Measurements from ENCODE around the gene NRG3. TPM values are rescaled to one million over a fixed set of nuclear protein-coding genes. Genes with fewer than 3 reads are reported as not detected.

The NRG3 gene
- total RNA-seq, 1 donor from 2014 or later = 2.3 TPM

DNA sequence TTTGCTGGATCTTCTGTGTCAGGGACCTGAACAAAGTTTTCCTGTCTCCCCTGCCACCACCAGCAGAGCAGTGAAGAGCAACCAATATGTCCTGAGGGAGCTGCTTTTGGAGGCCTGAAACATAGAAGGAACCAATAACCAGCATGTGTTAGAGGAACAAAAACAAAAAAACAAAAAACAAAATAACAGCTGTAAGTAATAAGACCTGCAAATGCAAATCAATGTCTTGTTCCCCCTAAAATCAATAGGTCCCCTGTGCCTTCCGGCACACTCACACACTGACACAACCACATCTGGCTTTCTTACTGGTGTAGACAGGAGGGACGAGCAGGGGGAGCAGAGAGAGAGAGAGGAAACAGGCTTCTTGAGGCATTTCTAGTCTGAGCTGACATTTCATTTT lies 94.1 kb downstream of the NRG3 start:
- H3K4me1 ChIP-seq = no peaks in the 10 kb centered on the region
- H3K36me3 ChIP-seq = no peaks in the 10 kb centered on the region
- no peak overlapping the region for H3K27ac ChIP-seq
- no peak for ATAC-seq
- H3K27me3 ChIP-seq = no peaks in the 10 kb centered on the region
- H3K4me3 ChIP-seq = no peak overlapping the region
- no peak for DNase-seq
- peaks cover 6% of the 10 kb centered on the region for H3K9me3 ChIP-seq
- intact Hi-C loops (cut with DNase I) = no loop called here
- TF ChIP-seq, protein P1, sequence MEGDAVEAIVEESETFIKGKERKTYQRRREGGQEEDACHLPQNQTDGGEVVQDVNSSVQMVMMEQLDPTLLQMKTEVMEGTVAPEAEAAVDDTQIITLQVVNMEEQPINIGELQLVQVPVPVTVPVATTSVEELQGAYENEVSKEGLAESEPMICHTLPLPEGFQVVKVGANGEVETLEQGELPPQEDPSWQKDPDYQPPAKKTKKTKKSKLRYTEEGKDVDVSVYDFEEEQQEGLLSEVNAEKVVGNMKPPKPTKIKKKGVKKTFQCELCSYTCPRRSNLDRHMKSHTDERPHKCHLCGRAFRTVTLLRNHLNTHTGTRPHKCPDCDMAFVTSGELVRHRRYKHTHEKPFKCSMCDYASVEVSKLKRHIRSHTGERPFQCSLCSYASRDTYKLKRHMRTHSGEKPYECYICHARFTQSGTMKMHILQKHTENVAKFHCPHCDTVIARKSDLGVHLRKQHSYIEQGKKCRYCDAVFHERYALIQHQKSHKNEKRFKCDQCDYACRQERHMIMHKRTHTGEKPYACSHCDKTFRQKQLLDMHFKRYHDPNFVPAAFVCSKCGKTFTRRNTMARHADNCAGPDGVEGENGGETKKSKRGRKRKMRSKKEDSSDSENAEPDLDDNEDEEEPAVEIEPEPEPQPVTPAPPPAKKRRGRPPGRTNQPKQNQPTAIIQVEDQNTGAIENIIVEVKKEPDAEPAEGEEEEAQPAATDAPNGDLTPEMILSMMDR (IDR thresholded peaks at IDR 0.05) = no peak

DNA sequence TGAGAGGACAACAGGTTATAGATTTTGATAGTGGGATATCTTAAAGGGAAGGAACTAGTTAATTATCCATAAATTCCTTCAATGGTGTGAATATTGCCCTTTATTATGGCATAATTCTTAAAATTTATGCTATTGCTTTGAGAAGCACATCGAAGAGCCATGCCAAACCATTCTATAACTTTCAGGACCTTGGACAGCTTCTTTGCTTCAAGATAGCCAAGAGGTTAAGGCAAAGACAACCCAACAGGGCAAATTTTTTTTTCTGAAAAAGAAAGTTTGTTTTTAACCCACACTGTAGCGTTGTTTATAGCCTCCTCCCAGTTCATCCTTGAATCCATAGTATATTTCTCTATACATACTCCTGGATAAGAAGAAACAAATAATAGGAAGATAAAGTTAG lies 103.2 kb downstream of the NRG3 start:
- intact Hi-C loops (cut with DNase I) = no loop called here
- no peaks in the 10 kb centered on the region for H3K27me3 ChIP-seq
- H3K36me3 ChIP-seq = no peaks in the 10 kb centered on the region
- no peak overlapping the region for H3K4me3 ChIP-seq
- no peak for ATAC-seq
- H3K9me3 ChIP-seq = no peaks in the 10 kb centered on the region
- DNase-seq = no peak
- no peaks in the 10 kb centered on the region for H3K4me1 ChIP-seq
- no peak overlapping the region for H3K27ac ChIP-seq
- TF ChIP-seq, protein P1 (IDR thresholded peaks at IDR 0.05) = no peak

DNA sequence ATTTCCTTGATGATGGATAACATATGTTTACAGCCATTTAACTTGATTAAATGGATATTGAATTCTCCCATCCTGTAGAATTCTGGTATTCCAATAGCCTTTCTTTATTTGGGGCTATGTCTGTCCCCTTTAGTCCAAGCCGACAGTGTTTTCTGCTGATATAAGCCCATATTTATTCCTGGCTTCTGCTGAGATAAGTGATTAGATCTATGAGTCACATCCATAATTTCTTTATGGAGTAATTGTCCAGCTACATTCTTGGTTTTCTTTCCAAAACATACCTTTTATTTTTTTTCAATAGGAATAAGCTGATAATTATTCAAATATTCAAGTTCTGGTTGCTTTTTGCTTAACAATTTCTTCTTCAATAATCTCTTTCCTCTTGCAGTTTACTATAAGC lies 106.7 kb downstream of the NRG3 start:
- DNase-seq = no peak
- H3K9me3 ChIP-seq = no peaks in the 10 kb centered on the region
- intact Hi-C loops (cut with DNase I) = no loop called here
- no peaks in the 10 kb centered on the region for H3K36me3 ChIP-seq
- no peak for ATAC-seq
- TF ChIP-seq, protein P1 (IDR thresholded peaks at IDR 0.05) = no peak
- H3K4me3 ChIP-seq = no peak overlapping the region
- no peak overlapping the region for H3K27ac ChIP-seq
- no peaks in the 10 kb centered on the region for H3K4me1 ChIP-seq
- H3K27me3 ChIP-seq = no peaks in the 10 kb centered on the region

DNA sequence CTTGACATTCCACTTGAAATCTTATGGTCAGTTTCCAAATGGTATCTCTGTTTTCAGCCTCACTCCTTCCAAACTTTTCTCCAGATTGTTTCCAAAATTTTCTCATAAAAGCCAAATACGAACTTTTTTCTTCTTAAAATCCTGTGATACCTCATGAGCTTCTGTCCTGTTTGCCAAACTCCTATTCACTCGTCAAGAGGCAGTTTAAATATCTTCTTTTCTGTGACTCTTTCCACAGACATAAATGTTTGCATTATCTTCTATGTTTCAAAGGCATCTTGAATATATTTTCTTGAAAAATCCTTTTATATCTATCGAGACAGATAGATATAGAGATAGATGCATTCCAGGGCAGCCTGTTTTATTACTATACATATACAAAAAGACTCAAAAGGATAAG lies 109.4 kb downstream of the NRG3 start:
- Histone ChIP-seq H3K27me3 (no peaks in the 10 kb centered on the region), H3K4me1 (no peaks in the 10 kb centered on the region), H3K4me3 (no peak overlapping the region), H3K9me3 (no peaks in the 10 kb centered on the region), H3K27ac (no peak overlapping the region), H3K36me3 (no peaks in the 10 kb centered on the region)
- DNase-seq (no peak), ATAC-seq (no peak)
- intact Hi-C loops (cut with DNase I) = no loop called here
- TF ChIP-seq, protein P1 (IDR thresholded peaks at IDR 0.05) = no peak

DNA sequence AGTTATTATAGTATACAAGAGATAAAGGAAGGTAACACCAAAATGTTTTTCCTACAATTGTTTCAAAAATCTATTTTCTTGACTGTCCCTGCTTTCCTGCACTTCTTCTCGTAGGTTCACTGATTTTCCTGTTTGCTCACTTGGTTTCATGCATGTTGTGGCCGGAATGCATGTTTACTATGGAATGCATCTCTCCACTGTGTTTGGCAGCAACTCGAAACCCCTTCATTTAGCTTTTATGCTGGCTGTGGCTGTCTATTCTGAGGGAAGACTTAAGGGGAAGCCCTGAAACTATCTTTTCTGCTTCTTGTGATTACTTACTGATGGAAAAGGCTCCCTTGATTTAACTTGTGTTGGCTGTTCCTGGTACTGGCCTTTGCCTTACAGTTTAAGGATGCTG lies 120.3 kb downstream of the NRG3 start:
- ATAC-seq = no peak
- no peaks in the 10 kb centered on the region for H3K4me1 ChIP-seq
- no peak for DNase-seq
- no peaks in the 10 kb centered on the region for H3K9me3 ChIP-seq
- no peak overlapping the region for H3K4me3 ChIP-seq
- H3K27me3 ChIP-seq = no peaks in the 10 kb centered on the region
- intact Hi-C loops (cut with DNase I) = no loop called here
- TF ChIP-seq, protein P1 (IDR thresholded peaks at IDR 0.05) = no peak
- no peaks in the 10 kb centered on the region for H3K36me3 ChIP-seq
- H3K27ac ChIP-seq = no peak overlapping the region

DNA sequence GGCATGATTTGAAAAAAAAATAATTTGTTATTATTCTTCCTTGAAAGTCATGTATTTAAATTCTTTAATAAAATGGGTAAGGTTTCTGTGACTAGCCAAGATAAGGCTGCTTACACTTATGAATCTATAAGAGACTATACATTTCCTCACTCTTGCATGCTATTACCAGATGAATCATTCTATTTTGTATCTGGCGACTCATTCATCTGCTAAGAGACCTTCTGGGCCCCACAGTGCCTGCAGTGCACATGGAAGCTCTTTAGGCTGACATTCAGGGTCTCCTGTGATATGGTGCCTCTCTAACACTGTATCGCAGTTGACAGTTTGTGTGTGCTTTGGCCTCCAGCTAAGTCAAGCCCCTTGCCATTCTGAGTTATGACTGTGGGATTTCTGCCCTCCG lies 121.9 kb downstream of the NRG3 start:
- Histone ChIP-seq H3K27me3 (no peaks in the 10 kb centered on the region), H3K4me1 (no peaks in the 10 kb centered on the region), H3K9me3 (no peaks in the 10 kb centered on the region), H3K27ac (no peak overlapping the region), H3K4me3 (no peak overlapping the region), H3K36me3 (no peaks in the 10 kb centered on the region)
- ATAC-seq = no peak
- TF ChIP-seq, protein P1 (IDR thresholded peaks at IDR 0.05) = no peak
- intact Hi-C loops (cut with DNase I) = no loop called here
- no peak for DNase-seq

All from upper lobe of right lung (tissue), 1 donor.